ENCODE data around the gene NCOA4.
"Not testable (repeated sequence)": the region's sequence is repeated elsewhere in the genome, so short reads cannot be mapped to it uniquely, and the experiment has no call there.

The NCOA4 gene

GRCh38 chr10:46030091-46030937, at the start of gene NCOA4:
Gene NCOA4 (minus strand): TSS chr10:46030623. CDS start chr10:46016680, 13,943 bp downstream.
- FAIRE-seq: no peak
- peak; percentile 96 for DNase-seq (ENCODE audit: insufficient read length, low spot score)

- FAIRE-seq: no peak
- no peak for DNase-seq (ENCODE audit: insufficient read length, low spot score)
These were observed 49.6 kb upstream of the NCOA4 start for GRCh38 chr10:46079831-46080585.

DNA sequence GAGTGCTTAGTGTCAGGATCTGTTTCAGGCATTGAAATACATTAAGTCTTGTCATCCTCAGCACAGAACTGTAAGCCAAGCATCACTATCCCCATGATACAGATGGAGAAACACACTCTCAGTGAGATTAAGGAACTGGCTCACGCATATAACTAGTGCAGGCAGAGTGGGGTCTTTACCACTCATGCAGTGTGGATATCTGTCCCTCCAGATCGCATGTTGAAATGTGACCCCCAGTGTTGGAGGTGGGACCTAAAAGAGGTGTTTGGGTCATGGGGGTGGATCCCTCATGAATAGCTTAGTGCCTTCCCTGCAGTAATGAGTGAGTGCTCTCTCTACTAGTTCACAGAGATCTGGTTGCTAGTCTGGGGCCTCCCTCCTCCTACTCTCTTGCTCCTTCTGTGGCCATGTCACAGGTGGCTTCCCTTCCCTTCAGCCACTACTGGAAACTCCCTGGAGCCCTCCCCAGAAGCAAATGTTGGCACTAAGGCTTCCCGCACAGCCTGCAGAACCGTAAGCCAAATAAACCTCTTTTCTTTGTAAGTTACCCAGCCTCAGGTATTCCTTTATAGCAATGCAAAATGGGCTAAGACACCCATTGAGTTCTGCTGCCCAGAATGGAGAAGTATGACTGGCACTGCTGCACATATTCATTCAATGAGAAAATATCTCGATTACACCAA, 47.4 kb upstream of the NCOA4 start:
- FAIRE-seq (no peak), DNase-seq (ENCODE audit: insufficient read length, low spot score) (no peak)

- no peak for FAIRE-seq
- DNase-seq (ENCODE audit: insufficient read length, low spot score): no peak
These were observed 46.7 kb upstream of the NCOA4 start for GRCh38 chr10:46077141-46077554.

- no peak for FAIRE-seq
- DNase-seq (ENCODE audit: insufficient read length, low spot score): no peak
These were observed 45.4 kb upstream of the NCOA4 start for GRCh38 chr10:46075869-46076268.

DNA sequence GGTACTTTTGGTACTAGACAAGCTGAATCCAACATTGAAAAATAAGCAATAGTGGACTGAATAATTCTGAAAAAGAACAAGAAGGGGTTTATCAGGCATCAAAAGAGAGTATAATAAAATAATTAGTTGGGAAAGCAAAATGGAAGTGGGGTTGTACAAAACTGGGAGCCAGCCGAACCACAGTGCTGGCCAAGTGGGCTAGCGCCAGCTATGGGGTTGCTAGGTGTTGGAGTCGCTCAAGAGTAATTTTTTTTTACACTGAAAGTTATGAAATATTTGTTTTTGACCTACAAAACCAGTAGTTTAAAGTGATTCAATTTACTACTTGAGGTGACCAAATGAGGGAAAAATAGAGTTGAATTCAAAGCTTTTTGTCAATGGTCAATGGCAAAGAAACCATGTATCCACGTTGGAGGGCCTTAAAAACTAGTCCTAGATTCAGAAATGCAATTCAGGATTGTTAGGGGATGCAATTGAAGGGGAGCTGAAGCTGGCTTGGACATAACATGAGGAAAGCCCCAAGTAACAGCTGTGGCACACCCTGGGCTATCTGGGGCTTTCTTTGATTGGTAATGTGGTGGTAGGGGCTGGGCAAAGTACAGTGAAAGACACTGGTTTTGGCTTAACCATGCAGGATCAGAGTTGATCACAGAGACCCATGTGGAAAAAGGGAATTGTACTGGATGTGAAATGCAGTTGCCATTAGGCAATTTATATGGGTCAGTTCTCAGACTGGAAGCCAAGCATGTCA, 43.9 kb upstream of the NCOA4 start:
- FAIRE-seq (no peak), DNase-seq (ENCODE audit: insufficient read length, low spot score) (no peak)

GRCh38 chr10:46073564-46073963, 43.1 kb upstream of the NCOA4 start:
- no peak for FAIRE-seq
- DNase-seq (ENCODE audit: insufficient read length, low spot score): no peak

GRCh38 chr10:46070749-46071148, 40.3 kb upstream of the NCOA4 start:
- FAIRE-seq: no peak
- DNase-seq (ENCODE audit: insufficient read length, low spot score): no peak

DNA sequence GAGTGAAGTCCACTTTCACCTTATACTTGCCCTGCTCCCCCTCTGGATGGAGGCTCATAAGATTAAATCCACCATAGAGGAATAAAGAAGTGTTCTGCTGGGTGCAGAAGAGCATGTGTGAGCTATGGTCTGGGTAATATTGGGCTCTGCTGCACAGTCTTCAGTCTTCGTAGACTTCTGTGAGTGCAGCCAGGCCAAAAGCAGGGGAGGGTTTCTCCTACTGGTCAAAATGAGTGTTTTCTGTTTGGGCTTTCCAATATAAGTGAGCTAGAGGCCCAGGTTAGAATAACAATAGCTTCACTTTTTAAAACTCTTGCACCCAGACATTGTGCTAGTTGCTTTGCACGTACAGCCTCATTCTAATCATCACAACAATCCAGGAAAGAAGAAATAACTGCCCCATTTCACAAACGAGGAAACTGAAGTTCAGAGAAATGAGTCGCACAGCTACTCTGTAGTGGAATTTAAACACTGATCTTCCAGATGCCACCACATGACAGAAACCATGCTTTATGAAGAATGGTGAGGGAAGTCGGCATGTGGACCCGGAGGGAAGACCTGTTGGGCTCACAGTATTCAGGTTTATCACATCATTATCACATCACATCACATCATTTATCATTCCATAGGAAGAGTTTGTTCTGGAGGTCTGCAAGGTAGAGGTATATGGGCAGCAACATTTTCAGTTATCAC, 39.5 kb upstream of the NCOA4 start:
- FAIRE-seq: no peak
- no peak for DNase-seq (ENCODE audit: insufficient read length, low spot score)

DNA sequence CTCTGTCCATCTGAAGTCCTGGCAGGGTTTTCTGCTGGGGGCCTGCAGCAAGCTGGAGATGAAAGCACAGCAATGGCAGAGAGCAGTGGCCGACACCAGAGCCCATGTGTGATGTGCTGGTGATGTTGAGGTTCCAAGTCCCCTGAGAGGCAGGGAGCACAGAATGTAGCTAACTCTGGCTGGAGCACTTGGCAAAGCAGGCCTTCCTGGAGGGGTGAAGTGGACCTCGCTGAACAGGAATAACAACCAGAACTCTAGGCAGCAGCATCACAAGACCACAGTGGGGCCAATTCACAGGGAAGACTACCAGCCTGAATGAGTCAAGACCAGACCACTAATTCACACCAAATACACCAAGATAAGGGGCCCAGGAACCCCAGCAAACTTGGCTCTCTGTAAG, 38.5 kb upstream of the NCOA4 start:
- DNase-seq (ENCODE audit: insufficient read length, low spot score) (no peak), FAIRE-seq (no peak)

DNA sequence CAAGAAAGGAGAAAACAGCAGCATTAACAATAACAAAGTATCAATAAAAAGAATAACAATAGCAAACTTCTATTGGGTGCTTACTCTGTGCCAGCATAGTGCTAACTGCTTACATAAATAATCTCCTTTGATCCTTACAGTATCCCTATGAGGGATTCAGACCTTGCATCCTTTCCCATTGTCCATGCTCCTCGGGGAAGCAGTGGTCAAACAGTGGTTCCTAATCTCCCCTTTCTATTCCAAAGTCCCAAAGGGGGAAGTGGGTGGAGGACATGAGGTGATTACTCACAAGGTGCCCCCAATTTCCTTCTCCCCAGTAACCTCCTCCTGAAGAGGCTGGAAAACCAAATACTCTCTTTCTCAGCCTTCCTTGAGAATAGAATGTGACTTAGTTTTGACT, 37.7 kb upstream of the NCOA4 start:
- DNase-seq (ENCODE audit: insufficient read length, low spot score): no peak

DNA sequence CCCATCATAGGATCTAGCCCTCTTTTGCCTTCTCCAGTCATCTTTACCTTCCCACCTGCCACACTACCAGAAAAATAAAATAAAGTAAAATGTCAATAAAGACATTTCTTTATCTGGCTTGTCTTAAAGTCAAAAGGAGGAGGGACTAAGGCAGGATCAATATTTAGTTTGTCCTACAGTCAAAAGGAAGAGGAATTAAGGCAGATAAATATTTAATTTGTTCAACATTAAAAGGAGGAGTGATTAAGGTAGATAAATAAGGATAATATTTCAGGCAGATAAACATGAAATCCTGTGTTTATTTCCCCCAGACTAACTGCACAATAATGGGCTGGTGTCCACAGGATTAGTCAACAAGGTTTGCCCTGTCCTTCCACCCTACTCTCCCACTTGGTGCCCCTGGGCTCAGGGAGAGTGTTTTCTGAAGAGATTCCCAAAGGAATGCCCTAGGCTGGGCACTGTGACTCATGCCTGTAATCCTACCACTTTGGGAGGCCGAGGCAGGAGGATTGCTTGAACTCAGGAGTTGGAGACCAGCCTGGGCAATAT, 33.9 kb upstream of the NCOA4 start:
- FAIRE-seq (no peak), DNase-seq (ENCODE audit: insufficient read length, low spot score) (no peak)

More for the DNA sequence above, 37.7 kb upstream of the NCOA4 start:
- no peak for FAIRE-seq

GRCh38 chr10:46062723-46063428, 32.5 kb upstream of the NCOA4 start:
- DNase-seq (ENCODE audit: insufficient read length, low spot score) (no peak), FAIRE-seq (no peak)

DNA sequence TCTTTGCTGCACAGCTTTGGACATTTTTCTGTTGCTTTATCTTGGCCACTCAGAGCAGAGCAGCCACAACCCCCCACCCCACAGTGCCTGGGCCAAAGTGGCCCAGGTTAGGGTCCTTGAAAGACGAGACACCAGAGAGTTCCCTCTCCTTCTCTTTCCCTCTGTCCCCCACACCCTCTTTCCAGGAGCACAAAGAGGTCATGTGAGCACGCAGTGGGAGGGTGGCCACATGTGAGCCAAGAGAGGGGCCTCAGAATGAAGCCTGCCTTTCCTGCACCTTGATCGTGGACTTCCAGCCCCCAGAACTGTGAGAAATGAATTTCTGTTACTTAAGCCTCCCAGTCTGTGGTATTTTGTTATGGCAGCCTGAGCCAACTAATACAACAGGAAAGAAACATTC, 30.3 kb upstream of the NCOA4 start:
- DNase-seq (ENCODE audit: insufficient read length, low spot score) (no peak), FAIRE-seq (no peak)

DNA sequence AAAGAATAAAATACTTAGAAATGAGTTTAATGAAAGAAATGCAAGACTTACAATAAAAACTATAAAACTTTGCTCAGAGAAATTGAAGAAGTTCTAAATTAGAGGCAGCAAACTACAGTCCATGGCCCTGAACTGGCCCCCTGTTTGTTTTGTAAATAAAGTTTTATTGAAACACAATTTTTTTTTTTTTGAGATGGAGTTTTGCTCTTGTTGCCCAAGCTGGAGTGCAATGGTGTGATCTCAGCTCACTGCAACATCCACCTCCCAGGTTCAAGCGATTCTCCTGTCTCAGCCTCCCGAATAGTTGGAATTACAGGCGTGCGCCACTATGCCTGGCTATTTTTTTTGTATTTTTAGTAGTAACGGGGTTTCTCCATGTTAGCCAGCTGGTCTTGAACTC, 27.5 kb upstream of the NCOA4 start:
- DNase-seq (ENCODE audit: insufficient read length, low spot score); FAIRE-seq: not testable (repeated sequence)

GRCh38 chr10:46057038-46057437, 26.6 kb upstream of the NCOA4 start:
- DNase-seq (ENCODE audit: insufficient read length, low spot score): no peak
- no peak for FAIRE-seq

DNA sequence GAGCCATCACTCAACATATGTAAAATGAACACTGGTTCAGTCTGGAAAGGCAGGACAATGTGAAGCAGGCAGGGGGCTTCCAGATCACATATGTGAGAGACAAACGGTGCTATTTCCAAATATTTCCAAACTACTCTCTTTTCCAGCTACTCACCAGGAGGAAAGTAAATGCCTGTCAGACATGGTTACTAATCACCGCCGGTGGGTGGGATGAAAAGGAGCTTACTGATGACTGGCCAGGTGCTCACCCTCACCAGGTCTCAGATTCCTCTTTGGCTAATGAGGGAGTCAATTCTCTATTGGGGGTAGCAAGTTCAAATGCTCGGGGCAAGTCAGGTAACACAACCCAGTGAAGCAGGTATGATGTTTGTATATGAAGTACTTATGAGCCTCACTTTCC, 25.3 kb upstream of the NCOA4 start:
- no peak for FAIRE-seq
- DNase-seq (ENCODE audit: insufficient read length, low spot score): no peak

GRCh38 chr10:46053534-46054434, 23.4 kb upstream of the NCOA4 start:
- FAIRE-seq: no peak
- DNase-seq (ENCODE audit: insufficient read length, low spot score): no peak
